ENCODE data around the gene HCRTR2.
"Not testable (repeated sequence)": the region's sequence is repeated elsewhere in the genome, so short reads cannot be mapped to it uniquely, and the experiment has no call there.

HCRTR2 gene

GRCh38 chr6:55282115-55282514, 107.8 kb downstream of the HCRTR2 start:
- Histone ChIP-seq H3K27ac (ENCODE audit: low read depth, low read length) (no peak overlapping the region), H4K20me1 (ENCODE audit: control insufficient read depth, insufficient read depth, low read depth, low read length) (no peaks in the 10 kb centered on the region), H3K36me3 (ENCODE audit: control insufficient read depth, low read length) (no peaks in the 10 kb centered on the region), H3K4me3 (ENCODE audit: low read length) (no peak overlapping the region), H3F3A (ENCODE audit: control insufficient read depth, insufficient read depth) (no peaks in the 10 kb centered on the region), H3K9me3 (ENCODE audit: control insufficient read depth, insufficient read depth, low read length) (no peaks in the 10 kb centered on the region), H3K4me1 (ENCODE audit: control insufficient read depth, low read length) (no peaks in the 10 kb centered on the region), H3K79me2 (ENCODE audit: control insufficient read depth, low read length) (no peaks in the 10 kb centered on the region), H3K27me3 (ENCODE audit: control insufficient read depth, low read length) (no peaks in the 10 kb centered on the region), H3K4me2 (ENCODE audit: low read length) (no peak overlapping the region), H3K9me2 (replicated peaks; ENCODE audit: control insufficient read depth, low read length) (no peaks in the 10 kb centered on the region)
- no peak for TF ChIP-seq CTCF (IDR thresholded peaks at IDR 0.05; ENCODE audit: low read depth, low read length, poor library complexity, severe bottlenecking)
- no peak for TF ChIP-seq EZH2phosphoT487 (IDR thresholded peaks at IDR 0.05; ENCODE audit: borderline replicate concordance, low read length)

GRCh38 chr6:55286824-55287223, 112.5 kb downstream of the HCRTR2 start:
- no peaks in the 10 kb centered on the region for H3F3A ChIP-seq (ENCODE audit: control insufficient read depth, insufficient read depth)
- H3K9me2 ChIP-seq (replicated peaks; ENCODE audit: control insufficient read depth, low read length), result no peaks in the 10 kb centered on the region
- TF ChIP-seq CTCF (IDR thresholded peaks at IDR 0.05; ENCODE audit: low read depth, low read length, poor library complexity, severe bottlenecking) (no peak), EZH2phosphoT487 (IDR thresholded peaks at IDR 0.05; ENCODE audit: borderline replicate concordance, low read length) (no peak)
- no peaks in the 10 kb centered on the region for H3K36me3 ChIP-seq (ENCODE audit: control insufficient read depth, low read length)
- H3K4me3 ChIP-seq (ENCODE audit: low read length), result no peak overlapping the region
- H3K27me3 ChIP-seq (ENCODE audit: control insufficient read depth, low read length), result no peaks in the 10 kb centered on the region
- H3K4me2 ChIP-seq (ENCODE audit: low read length), result no peak overlapping the region
- no peaks in the 10 kb centered on the region for H4K20me1 ChIP-seq (ENCODE audit: control insufficient read depth, insufficient read depth, low read depth, low read length)
- no peak overlapping the region for H3K27ac ChIP-seq (ENCODE audit: low read depth, low read length)
- H3K79me2 ChIP-seq (ENCODE audit: control insufficient read depth, low read length), result no peaks in the 10 kb centered on the region
- no peaks in the 10 kb centered on the region for H3K4me1 ChIP-seq (ENCODE audit: control insufficient read depth, low read length)
- H3K9me3 ChIP-seq (ENCODE audit: control insufficient read depth, insufficient read depth, low read length), result no peaks in the 10 kb centered on the region

GRCh38 chr6:55290736-55291135, 116.4 kb downstream of the HCRTR2 start:
- Histone ChIP-seq H4K20me1 (ENCODE audit: control insufficient read depth, insufficient read depth, low read depth, low read length) (no peaks in the 10 kb centered on the region), H3K9me2 (replicated peaks; ENCODE audit: control insufficient read depth, low read length) (no peaks in the 10 kb centered on the region), H3K9me3 (ENCODE audit: control insufficient read depth, insufficient read depth, low read length) (no peaks in the 10 kb centered on the region), H3K4me2 (ENCODE audit: low read length) (no peak overlapping the region), H3K79me2 (ENCODE audit: control insufficient read depth, low read length) (no peaks in the 10 kb centered on the region), H3F3A (ENCODE audit: control insufficient read depth, insufficient read depth) (no peaks in the 10 kb centered on the region), H3K27ac (ENCODE audit: low read depth, low read length) (no peak overlapping the region), H3K4me1 (ENCODE audit: control insufficient read depth, low read length) (no peaks in the 10 kb centered on the region), H3K27me3 (ENCODE audit: control insufficient read depth, low read length) (no peaks in the 10 kb centered on the region), H3K4me3 (ENCODE audit: low read length) (no peak overlapping the region), H3K36me3 (ENCODE audit: control insufficient read depth, low read length) (no peaks in the 10 kb centered on the region)
- TF ChIP-seq EZH2phosphoT487 (IDR thresholded peaks at IDR 0.05; ENCODE audit: borderline replicate concordance, low read length) (no peak), CTCF (IDR thresholded peaks at IDR 0.05; ENCODE audit: low read depth, low read length, poor library complexity, severe bottlenecking) (no peak)

GRCh38 chr6:55293116-55293515, 118.8 kb downstream of the HCRTR2 start:
- H3K27me3 ChIP-seq (ENCODE audit: control insufficient read depth, low read length), result no peaks in the 10 kb centered on the region
- no peaks in the 10 kb centered on the region for H3K9me2 ChIP-seq (replicated peaks; ENCODE audit: control insufficient read depth, low read length)
- H3K27ac ChIP-seq (ENCODE audit: low read depth, low read length), result no peak overlapping the region
- H3K4me2 ChIP-seq (ENCODE audit: low read length), result no peak overlapping the region
- H3K4me3 ChIP-seq (ENCODE audit: low read length), result no peak overlapping the region
- no peaks in the 10 kb centered on the region for H3K36me3 ChIP-seq (ENCODE audit: control insufficient read depth, low read length)
- TF ChIP-seq CTCF (IDR thresholded peaks at IDR 0.05; ENCODE audit: low read depth, low read length, poor library complexity, severe bottlenecking) (peak; percentile 55), EZH2phosphoT487 (IDR thresholded peaks at IDR 0.05; ENCODE audit: borderline replicate concordance, low read length) (no peak)
- no peaks in the 10 kb centered on the region for H3K9me3 ChIP-seq (ENCODE audit: control insufficient read depth, insufficient read depth, low read length)
- H3F3A ChIP-seq (ENCODE audit: control insufficient read depth, insufficient read depth), result no peaks in the 10 kb centered on the region
- H4K20me1 ChIP-seq (ENCODE audit: control insufficient read depth, insufficient read depth, low read depth, low read length), result no peaks in the 10 kb centered on the region
- no peaks in the 10 kb centered on the region for H3K4me1 ChIP-seq (ENCODE audit: control insufficient read depth, low read length)
- H3K79me2 ChIP-seq (ENCODE audit: control insufficient read depth, low read length), result no peaks in the 10 kb centered on the region

GRCh38 chr6:55297214-55297613, 122.9 kb downstream of the HCRTR2 start:
- not testable (repeated sequence) for H3K4me1 ChIP-seq (ENCODE audit: control insufficient read depth, low read length); H3K79me2 ChIP-seq (ENCODE audit: control insufficient read depth, low read length); H3K9me3 ChIP-seq (ENCODE audit: control insufficient read depth, insufficient read depth, low read length); H3K4me2 ChIP-seq (ENCODE audit: low read length); H3K27me3 ChIP-seq (ENCODE audit: control insufficient read depth, low read length); H3F3A ChIP-seq (ENCODE audit: control insufficient read depth, insufficient read depth); H3K36me3 ChIP-seq (ENCODE audit: control insufficient read depth, low read length); H3K27ac ChIP-seq (ENCODE audit: low read depth, low read length); H3K4me3 ChIP-seq (ENCODE audit: low read length); H3K9me2 ChIP-seq (replicated peaks; ENCODE audit: control insufficient read depth, low read length); H4K20me1 ChIP-seq (ENCODE audit: control insufficient read depth, insufficient read depth, low read depth, low read length)
